AG10803 (cell line): Measurements from ENCODE around the gene MEPCE.

ENCODE experiments used
- DNase-seq: peaks from one replicate; pipeline ENCODE4 v3.0.0; 2010; ENCODE audit warnings: low read depth
- H3K4me3 ChIP-seq: 2 replicates; pipeline ENCODE4 v1.5.1; 2011; ENCODE audit warnings: mild to moderate bottlenecking, low read length, control low read depth
- TF ChIP-seq, protein P1 (sequence below): conservative IDR thresholded peaks from 2 replicates; pipeline ENCODE4 v1.5.1; 2011; ENCODE audit warnings: mild to moderate bottlenecking, low read length, control low read depth, inconsistent platforms

Gene MEPCE

DNA sequence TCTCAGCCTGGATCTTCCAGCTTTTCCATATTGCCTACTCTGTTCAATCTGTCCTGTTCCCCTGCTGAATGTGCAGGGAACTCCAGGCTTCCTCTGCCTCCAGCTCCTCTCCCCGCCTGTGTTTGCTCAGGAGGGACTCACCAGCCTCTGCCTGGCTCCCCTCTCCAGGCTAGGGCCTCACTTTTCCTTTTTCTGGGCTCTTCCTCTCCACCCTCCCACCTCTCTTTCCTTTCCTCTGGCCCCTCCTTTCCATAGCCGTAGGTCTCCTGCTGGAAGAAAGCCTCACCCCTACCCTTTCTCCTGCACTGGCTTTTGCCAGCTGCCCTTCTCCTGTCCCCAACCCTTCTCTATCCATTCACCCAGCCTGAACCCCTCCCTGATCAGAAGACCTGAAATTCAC is 31.4 kb upstream of the MEPCE start:
- DNase-seq, result no peak
- H3K4me3 ChIP-seq, result no peak overlapping the region
- TF ChIP-seq, protein P1, sequence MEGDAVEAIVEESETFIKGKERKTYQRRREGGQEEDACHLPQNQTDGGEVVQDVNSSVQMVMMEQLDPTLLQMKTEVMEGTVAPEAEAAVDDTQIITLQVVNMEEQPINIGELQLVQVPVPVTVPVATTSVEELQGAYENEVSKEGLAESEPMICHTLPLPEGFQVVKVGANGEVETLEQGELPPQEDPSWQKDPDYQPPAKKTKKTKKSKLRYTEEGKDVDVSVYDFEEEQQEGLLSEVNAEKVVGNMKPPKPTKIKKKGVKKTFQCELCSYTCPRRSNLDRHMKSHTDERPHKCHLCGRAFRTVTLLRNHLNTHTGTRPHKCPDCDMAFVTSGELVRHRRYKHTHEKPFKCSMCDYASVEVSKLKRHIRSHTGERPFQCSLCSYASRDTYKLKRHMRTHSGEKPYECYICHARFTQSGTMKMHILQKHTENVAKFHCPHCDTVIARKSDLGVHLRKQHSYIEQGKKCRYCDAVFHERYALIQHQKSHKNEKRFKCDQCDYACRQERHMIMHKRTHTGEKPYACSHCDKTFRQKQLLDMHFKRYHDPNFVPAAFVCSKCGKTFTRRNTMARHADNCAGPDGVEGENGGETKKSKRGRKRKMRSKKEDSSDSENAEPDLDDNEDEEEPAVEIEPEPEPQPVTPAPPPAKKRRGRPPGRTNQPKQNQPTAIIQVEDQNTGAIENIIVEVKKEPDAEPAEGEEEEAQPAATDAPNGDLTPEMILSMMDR, result no peak

DNA sequence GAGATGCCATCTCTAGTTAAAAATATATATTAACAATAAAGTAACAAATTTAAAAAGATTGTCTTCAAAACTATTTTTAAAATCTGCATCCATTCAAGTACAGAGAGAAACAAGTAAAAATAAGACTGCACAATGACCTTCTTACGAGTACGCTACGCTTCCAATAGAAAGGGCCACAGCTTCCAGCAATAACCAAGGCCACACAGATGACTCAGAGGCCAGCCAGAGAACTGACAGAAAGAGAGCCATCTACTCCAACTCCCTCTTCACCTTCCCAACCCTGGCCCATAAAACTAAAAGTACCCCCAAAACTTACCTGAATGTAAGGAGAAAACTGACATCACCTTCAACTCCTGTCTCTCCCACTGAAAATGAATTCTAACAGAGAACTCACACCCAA is 29.6 kb upstream of the MEPCE start:
- no peak for DNase-seq
- H3K4me3 ChIP-seq, result no peak overlapping the region
- TF ChIP-seq, protein P1, result no peak

DNA sequence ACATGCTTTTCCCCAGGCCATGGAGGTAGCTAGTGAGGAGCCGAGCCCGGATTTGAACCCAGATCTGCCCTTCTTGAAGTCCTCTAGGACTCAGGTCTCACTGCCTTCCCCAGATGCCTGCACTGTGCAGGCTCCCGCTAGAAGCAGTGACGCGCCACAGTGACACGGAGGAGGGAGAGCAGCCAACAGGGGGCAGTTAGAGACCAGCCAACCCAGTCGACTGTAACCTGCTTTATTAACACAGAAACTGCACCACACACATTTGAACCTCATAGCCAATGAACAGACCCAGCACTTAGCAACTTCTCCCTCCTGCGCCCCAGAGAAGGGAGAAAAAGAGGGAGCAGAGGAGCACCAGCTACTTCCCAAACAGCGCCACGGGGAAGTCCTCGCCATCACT is 29.0 kb upstream of the MEPCE start:
- no peak for DNase-seq
- TF ChIP-seq, protein P1, result no peak
- H3K4me3 ChIP-seq, result no peak overlapping the region

DNA sequence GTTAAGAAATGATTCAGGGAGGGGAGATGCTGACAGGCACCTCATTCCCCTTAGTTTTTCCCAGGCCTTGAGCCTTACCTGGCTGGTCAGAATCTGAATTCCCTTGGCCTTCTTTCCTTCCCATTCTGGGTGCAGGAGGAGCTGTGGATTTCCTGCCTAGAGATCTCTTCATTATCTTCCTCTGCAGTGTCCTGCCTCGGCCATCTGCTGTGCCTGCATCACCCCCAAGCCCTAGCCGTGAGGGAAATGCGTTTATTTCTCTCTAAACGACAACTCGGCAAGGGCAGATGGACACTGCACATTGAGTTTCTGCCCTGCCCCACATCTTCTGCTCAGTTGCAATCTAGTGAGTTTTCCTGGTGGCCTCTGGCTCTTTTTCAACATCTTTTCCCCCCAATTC is 27.8 kb upstream of the MEPCE start:
- TF ChIP-seq, protein P1, result no peak
- no peak overlapping the region for H3K4me3 ChIP-seq
- DNase-seq, result no peak

DNA sequence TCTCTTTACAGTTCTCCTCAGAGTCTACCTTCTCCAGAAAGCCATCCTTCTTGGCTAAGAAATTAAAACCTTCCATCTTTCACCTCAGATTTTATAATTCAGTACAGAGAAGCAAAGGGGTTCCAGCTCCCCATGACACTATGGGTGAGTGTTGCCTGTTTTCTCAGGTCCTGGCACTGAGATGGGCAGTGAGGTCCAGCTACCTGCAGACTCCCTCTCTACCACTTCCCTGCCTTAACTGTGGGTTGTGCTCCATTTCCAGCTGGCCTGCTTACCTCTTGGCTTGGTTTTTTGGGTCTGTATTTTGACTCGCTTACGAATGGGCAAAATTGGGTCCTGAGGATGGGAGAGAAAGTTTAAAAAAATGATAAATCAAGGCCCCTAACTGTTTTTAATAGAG is 27.4 kb upstream of the MEPCE start:
- H3K4me3 ChIP-seq, result no peak overlapping the region
- TF ChIP-seq, protein P1, result no peak
- DNase-seq, result no peak

DNA sequence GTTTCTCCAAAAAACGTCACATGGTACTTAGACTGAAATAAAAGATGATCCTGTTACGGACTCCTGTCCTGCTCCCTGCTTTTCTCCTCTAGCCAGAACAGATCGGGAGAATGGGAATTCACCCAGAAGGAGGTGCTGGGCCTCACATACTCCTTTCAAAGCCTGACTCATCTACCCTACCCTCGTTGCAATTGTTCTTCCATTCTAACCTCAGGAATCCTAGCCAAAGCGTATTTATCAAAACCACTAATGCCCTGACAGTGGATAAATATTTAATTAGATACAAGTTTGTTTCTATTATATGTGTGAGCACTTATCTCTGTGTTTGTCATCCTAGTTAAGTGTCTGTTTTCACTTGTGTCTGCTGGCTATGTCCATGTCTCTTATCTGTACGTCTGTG is 22.9 kb upstream of the MEPCE start:
- TF ChIP-seq, protein P1, result no peak; the same call in 1 of the 2 replicates
- no peak overlapping the region for H3K4me3 ChIP-seq
- peak; percentile 42 for DNase-seq

DNA sequence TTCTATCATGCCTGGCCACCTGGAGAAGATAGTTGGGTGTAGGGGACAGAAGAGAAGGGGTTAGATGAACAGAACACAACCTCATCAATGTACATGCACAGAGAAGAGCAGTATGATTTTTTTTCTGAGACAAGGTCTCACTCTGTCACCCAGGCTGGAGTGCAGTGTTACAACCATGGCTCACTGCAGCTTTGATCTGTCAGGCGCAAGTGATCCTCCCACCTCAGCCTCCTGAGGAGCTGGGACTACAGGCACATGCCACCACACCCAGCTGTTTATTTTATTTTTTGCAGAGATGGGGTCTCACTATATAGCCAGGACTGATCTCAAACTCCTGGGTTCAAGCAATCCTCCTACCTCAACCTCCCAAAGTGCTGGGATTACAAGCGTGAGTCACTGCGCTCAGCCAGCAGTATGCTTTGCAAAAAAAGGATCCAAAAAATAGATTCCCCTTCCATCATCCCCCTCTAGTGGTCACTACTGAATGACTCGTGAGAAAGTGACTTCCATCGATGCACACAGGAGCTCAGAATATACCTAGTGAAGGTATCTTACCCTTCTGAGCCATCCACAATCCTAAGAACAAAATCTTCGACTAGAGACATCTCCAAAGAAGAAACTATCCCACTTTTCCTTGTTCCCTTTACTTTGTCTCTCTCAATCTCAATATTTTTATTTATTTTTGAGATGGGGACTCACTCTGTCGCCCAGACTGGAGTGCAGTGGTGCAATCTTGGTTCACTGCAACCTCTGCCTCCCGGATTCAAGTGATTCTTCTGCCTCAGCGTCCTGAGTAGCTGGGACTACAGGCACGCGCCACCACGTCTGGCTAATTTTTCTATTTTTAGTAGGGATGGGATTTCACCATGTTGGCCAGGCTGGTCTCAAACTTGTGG is 22.1 kb upstream of the MEPCE start:
- peak; percentile 69 for DNase-seq
- TF ChIP-seq, protein P1, result peak; percentile 78
- H3K4me3 ChIP-seq, result no peak overlapping the region
